ENCODE results near the gene DCUN1D4. TPM values are rescaled to one million over a fixed set of nuclear protein-coding genes. Genes with fewer than 3 reads are reported as not detected.
"Not testable (repeated sequence)": the region's sequence is repeated elsewhere in the genome, so short reads cannot be mapped to it uniquely, and the experiment has no call there.

DCUN1D4 gene
- polyA plus RNA-seq, 4 donors, result 5.7 to 42.0 (median 10.0) TPM

DNA sequence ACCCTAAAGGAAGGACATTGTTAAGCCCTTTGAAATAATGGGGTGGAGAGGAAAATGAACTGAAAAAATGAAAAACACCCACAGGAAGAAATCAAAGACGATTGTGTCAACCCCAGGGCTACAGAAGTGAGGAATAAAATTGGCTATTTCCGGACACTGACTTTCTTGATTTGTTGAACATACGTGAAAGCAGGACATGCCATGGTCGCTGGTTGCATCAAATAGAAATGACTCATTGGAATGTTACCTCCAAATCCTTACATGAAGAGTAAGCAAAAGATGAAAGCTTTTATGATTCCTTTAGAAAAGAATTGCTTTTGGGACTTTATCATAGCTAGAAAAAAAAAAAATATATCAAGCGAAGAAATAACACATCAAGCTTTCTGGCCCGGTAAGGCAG, 75.3 kb downstream of the DCUN1D4 start:
- H3K27me3 ChIP-seq (ENCODE audit: control insufficient read depth in 3 of 3, insufficient read depth in 3 of 3, low read length in 3 of 3), result no peaks in the 10 kb centered on the region
- no peaks in the 10 kb centered on the region for H3K4me1 ChIP-seq (ENCODE audit: control insufficient read depth in 3 of 3, insufficient read depth in 2 of 3, low read depth in 1 of 3, low read length in 2 of 3)
- peaks cover 0 to 5% (median 4%) of the 10 kb centered on the region in 3 donors for H3K36me3 ChIP-seq (ENCODE audit: control insufficient read depth in 3 of 3, insufficient read depth in 2 of 3, low read depth in 1 of 3, low read length in 3 of 3)
- WGBS, 3 donors, result 95 to 97% (median 96%) methylated on average over 6 of the region's 6 CpGs
- DNase-seq (no peak), FAIRE-seq (no peak)
- H3K9me3 ChIP-seq (ENCODE audit: control insufficient read depth in 2 of 2, insufficient read depth in 1 of 2, low read depth in 1 of 2, low read length in 1 of 2), result no peaks in the 10 kb centered on the region
- H3K4me3 ChIP-seq (ENCODE audit: low read depth in 1 of 3, low read length in 3 of 3), result no peak overlapping the region
- H3K27ac ChIP-seq (ENCODE audit: low read depth in 1 of 3, low read length in 2 of 3), result no peak overlapping the region

DNA sequence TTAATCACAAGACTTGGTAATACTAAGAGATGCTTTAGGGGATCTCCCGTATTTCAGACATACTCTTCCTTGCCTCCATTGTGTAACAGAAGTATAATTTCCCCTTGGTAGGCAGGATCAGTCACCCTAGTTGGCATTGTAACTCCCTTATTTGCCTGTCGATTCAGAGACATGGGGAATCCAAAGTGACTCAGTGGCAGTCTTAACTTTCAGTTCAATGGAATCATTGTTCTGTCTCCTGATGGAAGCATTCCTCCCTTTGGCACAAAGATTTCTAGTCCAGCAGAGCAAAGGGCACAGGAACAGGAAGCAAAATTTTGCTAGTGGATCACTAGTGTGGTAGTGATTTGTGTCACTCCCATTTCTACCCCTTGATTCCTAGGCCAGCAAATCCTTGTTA, 80.4 kb downstream of the DCUN1D4 start:
- Histone ChIP-seq H3K9me3 (ENCODE audit: control insufficient read depth in 2 of 2, insufficient read depth in 1 of 2, low read depth in 1 of 2, low read length in 1 of 2) (no peaks in the 10 kb centered on the region), H3K4me1 (ENCODE audit: control insufficient read depth in 3 of 3, insufficient read depth in 2 of 3, low read depth in 1 of 3, low read length in 2 of 3) (no peaks in the 10 kb centered on the region), H3K36me3 (ENCODE audit: control insufficient read depth in 3 of 3, insufficient read depth in 2 of 3, low read depth in 1 of 3, low read length in 3 of 3) (no peaks in the 10 kb centered on the region), H3K4me3 (ENCODE audit: low read depth in 1 of 3, low read length in 3 of 3) (no peak overlapping the region), H3K27me3 (ENCODE audit: control insufficient read depth in 3 of 3, insufficient read depth in 3 of 3, low read length in 3 of 3) (no peaks in the 10 kb centered on the region), H3K27ac (ENCODE audit: low read depth in 1 of 3, low read length in 2 of 3) (no peak overlapping the region)
- 46 to 77% (median 67%) methylated on average over 2 of the region's 2 CpGs for WGBS, 3 donors
- FAIRE-seq (no peak), DNase-seq (no peak)

DNA sequence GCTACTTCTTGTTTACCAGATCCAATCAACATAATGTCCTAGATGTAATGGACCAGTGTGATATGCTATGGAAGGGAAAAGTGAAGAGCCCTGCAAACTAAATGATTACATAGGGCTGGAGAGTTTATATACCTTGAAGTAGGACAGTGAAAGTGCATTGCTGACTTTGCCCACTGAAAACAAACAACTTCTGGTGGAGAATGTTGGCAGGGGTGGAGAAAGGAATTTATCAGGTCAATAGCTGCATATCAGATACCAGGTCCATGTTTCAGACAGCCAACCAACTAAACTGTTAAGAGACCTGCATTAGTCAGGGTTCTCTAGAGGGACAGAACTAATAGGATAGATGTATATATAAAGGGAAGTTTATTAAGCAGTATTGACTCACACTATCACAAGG, 82.4 kb downstream of the DCUN1D4 start:
- Histone ChIP-seq H3K27me3 (ENCODE audit: control insufficient read depth in 3 of 3, insufficient read depth in 3 of 3, low read length in 3 of 3) (no peaks in the 10 kb centered on the region), H3K4me1 (ENCODE audit: control insufficient read depth in 3 of 3, insufficient read depth in 2 of 3, low read depth in 1 of 3, low read length in 2 of 3) (no peaks in the 10 kb centered on the region), H3K36me3 (ENCODE audit: control insufficient read depth in 3 of 3, insufficient read depth in 2 of 3, low read depth in 1 of 3, low read length in 3 of 3) (no peaks in the 10 kb centered on the region), H3K9me3 (ENCODE audit: control insufficient read depth in 2 of 2, insufficient read depth in 1 of 2, low read depth in 1 of 2, low read length in 1 of 2) (no peaks in the 10 kb centered on the region), H3K4me3 (ENCODE audit: low read depth in 1 of 3, low read length in 3 of 3) (no peak overlapping the region), H3K27ac (ENCODE audit: low read depth in 1 of 3, low read length in 2 of 3) (no peak overlapping the region)
- no peak for DNase-seq
- no peak for FAIRE-seq

DNA sequence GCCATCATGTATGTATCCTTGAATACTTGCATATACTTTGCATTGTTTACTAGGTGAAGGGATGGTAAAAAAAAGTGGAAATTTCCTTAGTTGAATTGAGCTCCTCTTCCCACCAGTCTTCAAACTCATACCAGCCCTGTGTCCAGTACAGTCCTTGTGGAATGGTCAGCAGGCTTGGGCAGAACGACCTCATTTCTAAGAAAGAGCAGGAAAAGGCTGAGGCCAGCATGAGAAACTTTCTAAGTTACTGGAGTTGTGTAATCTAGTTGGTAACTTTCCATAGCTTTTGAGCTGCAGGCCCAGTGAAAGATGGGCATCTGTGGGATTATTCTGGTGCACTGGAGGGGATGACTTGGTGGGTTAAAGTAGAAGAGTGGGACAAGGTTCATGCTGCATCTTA, 87.6 kb downstream of the DCUN1D4 start:
- H3K4me1 ChIP-seq (ENCODE audit: control insufficient read depth in 3 of 3, insufficient read depth in 2 of 3, low read depth in 1 of 3, low read length in 2 of 3), result no peaks in the 10 kb centered on the region
- 74 to 88% (median 75%) methylated on average over 1 of the region's 1 CpG for WGBS, 3 donors
- DNase-seq, result no peak
- no peak overlapping the region for H3K4me3 ChIP-seq (ENCODE audit: low read depth in 1 of 3, low read length in 3 of 3)
- no peaks in the 10 kb centered on the region for H3K9me3 ChIP-seq (ENCODE audit: control insufficient read depth in 2 of 2, insufficient read depth in 1 of 2, low read depth in 1 of 2, low read length in 1 of 2)
- no peak for FAIRE-seq
- H3K27ac ChIP-seq (ENCODE audit: low read depth in 1 of 3, low read length in 2 of 3), result no peak overlapping the region
- H3K27me3 ChIP-seq (ENCODE audit: control insufficient read depth in 3 of 3, insufficient read depth in 3 of 3, low read length in 3 of 3), result no peaks in the 10 kb centered on the region
- no peaks in the 10 kb centered on the region for H3K36me3 ChIP-seq (ENCODE audit: control insufficient read depth in 3 of 3, insufficient read depth in 2 of 3, low read depth in 1 of 3, low read length in 3 of 3)

DNA sequence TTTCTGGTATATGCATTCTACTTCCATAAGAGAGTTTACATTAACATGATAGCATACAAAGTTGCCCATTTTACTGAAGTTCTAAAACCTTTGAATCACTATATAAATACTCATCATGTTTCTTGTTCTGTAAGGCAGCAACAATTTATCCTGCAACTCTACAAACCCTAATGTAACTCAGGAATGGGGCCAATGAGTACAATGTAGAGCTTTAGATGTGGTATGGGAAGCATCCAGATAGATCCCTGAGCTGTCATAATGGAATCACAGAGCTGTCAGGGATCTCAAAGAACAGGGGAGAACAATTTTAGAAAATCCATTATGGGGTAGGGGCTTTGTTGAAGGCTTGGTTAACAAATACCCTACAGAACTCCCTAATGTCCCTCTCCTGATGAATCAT, 88.5 kb downstream of the DCUN1D4 start:
- DNase-seq (no peak), FAIRE-seq (no peak)
- H3K27ac ChIP-seq (ENCODE audit: low read depth in 1 of 3, low read length in 2 of 3), result no peak overlapping the region
- no peaks in the 10 kb centered on the region for H3K27me3 ChIP-seq (ENCODE audit: control insufficient read depth in 3 of 3, insufficient read depth in 3 of 3, low read length in 3 of 3)
- H3K4me3 ChIP-seq (ENCODE audit: low read depth in 1 of 3, low read length in 3 of 3), result no peak overlapping the region
- H3K4me1 ChIP-seq (ENCODE audit: control insufficient read depth in 3 of 3, insufficient read depth in 2 of 3, low read depth in 1 of 3, low read length in 2 of 3), result no peaks in the 10 kb centered on the region
- no peaks in the 10 kb centered on the region for H3K36me3 ChIP-seq (ENCODE audit: control insufficient read depth in 3 of 3, insufficient read depth in 2 of 3, low read depth in 1 of 3, low read length in 3 of 3)
- H3K9me3 ChIP-seq (ENCODE audit: control insufficient read depth in 2 of 2, insufficient read depth in 1 of 2, low read depth in 1 of 2, low read length in 1 of 2), result no peaks in the 10 kb centered on the region

DNA sequence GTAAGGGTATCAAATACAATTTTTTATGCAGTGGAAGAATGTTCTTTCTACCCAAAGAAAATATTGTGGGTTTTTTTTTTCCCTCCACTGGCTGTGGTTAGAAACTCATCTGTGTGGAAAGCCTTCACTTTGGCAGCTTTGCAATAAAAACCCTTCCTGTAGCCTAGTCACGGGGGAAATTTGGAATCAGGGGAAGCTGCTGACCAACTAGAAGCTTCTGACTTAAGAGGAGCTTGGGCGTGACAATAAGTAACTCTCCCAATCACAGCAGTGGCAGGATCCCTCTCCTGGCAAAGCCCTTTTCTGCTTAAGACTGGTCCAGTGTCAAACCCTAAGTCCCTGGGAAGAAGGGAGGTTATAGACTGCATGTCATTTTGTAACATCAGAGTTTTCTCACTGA, 89.3 kb downstream of the DCUN1D4 start:
- H3K27me3 ChIP-seq (ENCODE audit: control insufficient read depth in 3 of 3, insufficient read depth in 3 of 3, low read length in 3 of 3), result no peaks in the 10 kb centered on the region
- WGBS, 3 donors, result 43 to 78% (median 58%) methylated on average over 2 of the region's 2 CpGs
- DNase-seq (no peak), FAIRE-seq (no peak)
- no peaks in the 10 kb centered on the region for H3K36me3 ChIP-seq (ENCODE audit: control insufficient read depth in 3 of 3, insufficient read depth in 2 of 3, low read depth in 1 of 3, low read length in 3 of 3)
- H3K4me3 ChIP-seq (ENCODE audit: low read depth in 1 of 3, low read length in 3 of 3), result no peak overlapping the region
- no peaks in the 10 kb centered on the region for H3K4me1 ChIP-seq (ENCODE audit: control insufficient read depth in 3 of 3, insufficient read depth in 2 of 3, low read depth in 1 of 3, low read length in 2 of 3)
- no peak overlapping the region for H3K27ac ChIP-seq (ENCODE audit: low read depth in 1 of 3, low read length in 2 of 3)
- H3K9me3 ChIP-seq (ENCODE audit: control insufficient read depth in 2 of 2, insufficient read depth in 1 of 2, low read depth in 1 of 2, low read length in 1 of 2), result no peaks in the 10 kb centered on the region

DNA sequence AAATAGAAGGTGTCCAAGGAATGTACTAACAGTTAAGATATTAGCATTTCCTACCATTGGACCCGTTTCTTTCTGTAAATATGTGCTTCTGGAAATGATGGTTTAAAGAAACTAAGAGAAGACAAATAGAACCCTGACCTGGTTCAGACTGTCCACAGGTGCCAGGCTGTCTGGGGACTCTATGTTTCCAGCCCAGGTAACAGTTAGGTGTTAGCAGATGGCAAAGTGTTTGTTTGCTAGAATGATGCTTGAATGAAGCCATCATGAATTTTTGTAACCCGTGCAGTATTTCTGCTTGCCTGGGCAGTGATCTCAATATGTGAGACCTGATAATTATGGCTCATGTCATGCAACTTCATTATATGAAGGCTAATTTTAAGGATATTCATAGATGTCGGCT, 89.7 kb downstream of the DCUN1D4 start:
- Histone ChIP-seq H3K27ac (ENCODE audit: low read depth in 1 of 3, low read length in 2 of 3) (no peak overlapping the region), H3K9me3 (ENCODE audit: control insufficient read depth in 2 of 2, insufficient read depth in 1 of 2, low read depth in 1 of 2, low read length in 1 of 2) (no peaks in the 10 kb centered on the region), H3K27me3 (ENCODE audit: control insufficient read depth in 3 of 3, insufficient read depth in 3 of 3, low read length in 3 of 3) (no peaks in the 10 kb centered on the region), H3K36me3 (ENCODE audit: control insufficient read depth in 3 of 3, insufficient read depth in 2 of 3, low read depth in 1 of 3, low read length in 3 of 3) (no peaks in the 10 kb centered on the region), H3K4me1 (ENCODE audit: control insufficient read depth in 3 of 3, insufficient read depth in 2 of 3, low read depth in 1 of 3, low read length in 2 of 3) (no peaks in the 10 kb centered on the region), H3K4me3 (ENCODE audit: low read depth in 1 of 3, low read length in 3 of 3) (no peak overlapping the region)
- DNase-seq (no peak), FAIRE-seq (no peak)
- 72 to 75% (median 75%) methylated on average over 3 of the region's 3 CpGs for WGBS, 3 donors

DNA sequence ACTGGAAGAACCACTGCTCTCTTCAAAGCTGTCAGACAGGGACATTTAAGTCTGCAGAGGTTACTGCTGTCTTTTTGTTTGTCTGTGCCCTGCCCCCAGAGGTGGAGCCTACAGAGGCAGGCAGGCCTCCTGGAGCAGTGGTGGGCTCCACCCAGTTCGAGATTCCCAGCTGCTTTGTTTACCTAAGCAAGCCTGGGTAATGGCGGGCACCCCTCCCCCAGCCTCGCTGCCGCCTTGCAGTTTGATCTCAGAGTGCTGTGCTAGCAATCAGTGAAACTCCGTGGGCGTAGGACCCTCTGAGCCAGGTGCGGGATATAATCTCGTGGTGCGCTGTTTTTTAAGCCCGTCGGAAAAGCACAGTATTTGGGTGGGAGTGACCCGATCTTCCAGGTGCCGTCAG, 97.5 kb downstream of the DCUN1D4 start:
- 87 to 94% (median 92%) methylated on average over 12 to 13 of the region's 13 CpGs for WGBS, 3 donors
- H3K27me3 ChIP-seq (ENCODE audit: control insufficient read depth in 3 of 3, insufficient read depth in 3 of 3, low read length in 3 of 3); DNase-seq; H3K27ac ChIP-seq (ENCODE audit: low read depth in 1 of 3, low read length in 2 of 3); FAIRE-seq; H3K36me3 ChIP-seq (ENCODE audit: control insufficient read depth in 3 of 3, insufficient read depth in 2 of 3, low read depth in 1 of 3, low read length in 3 of 3); H3K4me1 ChIP-seq (ENCODE audit: control insufficient read depth in 3 of 3, insufficient read depth in 2 of 3, low read depth in 1 of 3, low read length in 2 of 3); H3K4me3 ChIP-seq (ENCODE audit: low read depth in 1 of 3, low read length in 3 of 3); H3K9me3 ChIP-seq (ENCODE audit: control insufficient read depth in 2 of 2, insufficient read depth in 1 of 2, low read depth in 1 of 2, low read length in 1 of 2): not testable (repeated sequence)

DNA sequence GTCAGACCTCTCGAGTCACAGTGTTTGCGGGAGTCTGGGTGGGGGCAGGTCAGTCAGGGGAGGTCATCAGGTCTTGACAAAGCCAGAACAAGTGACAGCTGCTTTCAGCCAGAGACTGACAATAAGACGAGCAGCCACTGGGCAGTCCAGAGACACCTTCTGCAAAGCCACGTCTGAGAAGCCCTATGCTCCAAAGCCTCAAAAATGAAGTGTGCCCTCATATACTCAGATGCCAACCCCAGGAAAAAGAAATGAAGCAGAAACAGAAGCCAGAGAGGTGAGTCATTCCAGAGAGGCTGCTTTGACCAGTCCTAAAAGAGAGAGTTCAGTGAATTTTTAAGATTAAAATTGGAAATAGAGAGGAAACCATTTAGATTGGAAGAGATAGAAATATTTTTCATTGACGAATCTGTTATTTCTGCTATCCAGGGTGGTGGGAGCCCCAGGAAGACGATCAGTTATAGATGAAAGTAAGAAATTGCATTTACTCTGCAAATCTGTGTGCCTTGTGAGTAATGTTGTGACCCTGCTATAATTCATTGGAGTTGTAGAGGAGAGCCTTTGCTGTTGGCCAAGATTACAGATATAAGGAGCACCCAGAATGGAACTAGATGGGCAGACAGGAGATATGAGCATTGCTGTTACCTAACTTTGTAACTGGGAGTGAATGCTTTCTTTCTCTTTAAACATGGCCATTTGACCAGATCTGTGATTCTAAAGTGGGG, 99.3 kb downstream of the DCUN1D4 start:
- Histone ChIP-seq H3K27ac (ENCODE audit: low read depth in 1 of 3, low read length in 2 of 3) (no peak overlapping the region), H3K27me3 (ENCODE audit: control insufficient read depth in 3 of 3, insufficient read depth in 3 of 3, low read length in 3 of 3) (no peaks in the 10 kb centered on the region), H3K36me3 (ENCODE audit: control insufficient read depth in 3 of 3, insufficient read depth in 2 of 3, low read depth in 1 of 3, low read length in 3 of 3) (no peaks in the 10 kb centered on the region), H3K9me3 (ENCODE audit: control insufficient read depth in 2 of 2, insufficient read depth in 1 of 2, low read depth in 1 of 2, low read length in 1 of 2) (peaks cover 0 to 7% of the 10 kb centered on the region in 2 donors), H3K4me3 (ENCODE audit: low read depth in 1 of 3, low read length in 3 of 3) (no peak overlapping the region), H3K4me1 (ENCODE audit: control insufficient read depth in 3 of 3, insufficient read depth in 2 of 3, low read depth in 1 of 3, low read length in 2 of 3) (peaks cover 0 to 7% (median 0%) of the 10 kb centered on the region in 3 donors)
- WGBS, 3 donors, result 85 to 87% (median 85%) methylated on average over 6 of the region's 6 CpGs
- no peak for DNase-seq
- no peak for FAIRE-seq
